ENCODE measurements around the gene LRPAP1. TPM values are rescaled to one million over a fixed set of nuclear protein-coding genes. Genes with fewer than 3 reads are reported as not detected.
"Not testable (repeated sequence)": the region's sequence is repeated elsewhere in the genome, so short reads cannot be mapped to it uniquely, and the experiment has no call there.

Gene LRPAP1
- total RNA-seq, 6 experiments from 2014 or later = 130 to 175 (median 161) TPM

DNA sequence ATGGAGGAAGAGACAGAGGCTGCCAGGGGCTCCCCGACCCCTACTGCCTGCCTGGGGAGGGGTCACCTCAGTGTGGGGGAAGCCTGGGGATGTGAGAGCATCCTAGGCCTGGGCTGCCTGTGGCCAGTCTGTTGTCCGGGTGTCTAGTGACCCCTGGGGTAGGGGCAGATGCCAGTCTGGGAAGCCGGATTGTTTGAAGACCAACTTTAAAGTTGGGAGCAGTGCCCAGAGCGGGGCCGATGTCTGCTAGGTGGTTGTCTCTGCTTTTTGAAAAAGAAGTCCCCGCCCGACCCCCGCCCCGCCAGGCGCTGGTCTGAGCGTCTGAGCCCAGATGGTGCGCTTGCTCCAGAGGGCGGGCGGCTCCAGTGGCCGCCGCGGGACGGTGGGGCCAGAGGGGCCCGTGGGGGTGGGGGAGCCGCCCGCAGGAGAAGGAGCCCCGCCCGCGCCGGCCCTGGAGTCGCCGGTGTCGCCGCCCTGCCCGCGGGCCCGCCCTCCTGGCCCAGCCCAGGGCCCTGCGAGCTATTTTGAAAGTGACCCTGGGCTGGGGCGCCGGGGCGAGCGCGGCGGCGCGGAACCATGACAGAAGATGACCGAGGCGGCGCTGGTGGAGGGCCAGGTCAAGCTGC lies 69.3 kb downstream of the LRPAP1 start, which contains the start of gene DOK7:
TSS of gene DOK7 (plus strand) at position 517 of the 626 bp plus-strand sequence. CDS start at position 587, 70 bp downstream.
- H3K9me3 Mint-ChIP-seq = no peaks in the 10 kb centered on the region
- no peak for DNase-seq
- peaks cover 30% of the 10 kb centered on the region for H3K27me3 Mint-ChIP-seq (ENCODE audit: insufficient read depth)
- H3K4me1 Mint-ChIP-seq (ENCODE audit: low read depth) = no peaks in the 10 kb centered on the region
- no peak within 1 kb of the TSS for H3K27ac Mint-ChIP-seq
- no peaks in the 10 kb centered on the region for H3K36me3 Mint-ChIP-seq (ENCODE audit: low read depth)
- no peak within 1 kb of the TSS for H3K4me3 Mint-ChIP-seq
- TF ChIP-seq, protein P1, sequence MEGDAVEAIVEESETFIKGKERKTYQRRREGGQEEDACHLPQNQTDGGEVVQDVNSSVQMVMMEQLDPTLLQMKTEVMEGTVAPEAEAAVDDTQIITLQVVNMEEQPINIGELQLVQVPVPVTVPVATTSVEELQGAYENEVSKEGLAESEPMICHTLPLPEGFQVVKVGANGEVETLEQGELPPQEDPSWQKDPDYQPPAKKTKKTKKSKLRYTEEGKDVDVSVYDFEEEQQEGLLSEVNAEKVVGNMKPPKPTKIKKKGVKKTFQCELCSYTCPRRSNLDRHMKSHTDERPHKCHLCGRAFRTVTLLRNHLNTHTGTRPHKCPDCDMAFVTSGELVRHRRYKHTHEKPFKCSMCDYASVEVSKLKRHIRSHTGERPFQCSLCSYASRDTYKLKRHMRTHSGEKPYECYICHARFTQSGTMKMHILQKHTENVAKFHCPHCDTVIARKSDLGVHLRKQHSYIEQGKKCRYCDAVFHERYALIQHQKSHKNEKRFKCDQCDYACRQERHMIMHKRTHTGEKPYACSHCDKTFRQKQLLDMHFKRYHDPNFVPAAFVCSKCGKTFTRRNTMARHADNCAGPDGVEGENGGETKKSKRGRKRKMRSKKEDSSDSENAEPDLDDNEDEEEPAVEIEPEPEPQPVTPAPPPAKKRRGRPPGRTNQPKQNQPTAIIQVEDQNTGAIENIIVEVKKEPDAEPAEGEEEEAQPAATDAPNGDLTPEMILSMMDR (IDR thresholded peaks at IDR 0.05) = no peak

DNA sequence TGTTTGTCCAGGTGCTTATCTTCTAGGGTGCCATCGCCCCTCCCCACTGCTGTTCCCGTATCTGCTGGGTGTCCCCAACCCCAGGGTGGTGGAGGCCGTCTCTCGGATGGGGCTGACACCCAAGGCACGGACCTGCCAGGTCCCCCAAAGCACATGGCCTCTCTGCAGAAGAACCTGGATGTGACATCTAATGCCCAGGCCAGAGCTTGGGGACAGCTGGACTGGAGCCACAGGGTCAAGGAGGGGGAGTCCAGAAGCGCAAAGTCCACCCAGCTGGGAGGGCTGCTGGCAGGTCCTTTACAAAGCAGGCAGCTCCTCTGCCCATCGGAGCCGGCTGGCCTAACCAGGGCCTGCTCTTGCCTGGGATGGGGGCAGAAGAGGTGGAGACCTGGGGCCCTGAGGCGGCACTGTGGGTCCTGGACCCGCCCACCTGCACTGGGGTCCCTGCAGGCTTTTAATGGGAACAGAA lies 69.9 kb downstream of the LRPAP1 start:
- Mint-ChIP-seq H3K27ac (no peak overlapping the region), H3K9me3 (no peaks in the 10 kb centered on the region), H3K36me3 (ENCODE audit: low read depth) (no peaks in the 10 kb centered on the region), H3K4me3 (no peak overlapping the region), H3K27me3 (ENCODE audit: insufficient read depth) (peaks cover 31% of the 10 kb centered on the region), H3K4me1 (ENCODE audit: low read depth) (no peaks in the 10 kb centered on the region)
- TF ChIP-seq, protein P1 (IDR thresholded peaks at IDR 0.05) = no peak
- no peak for DNase-seq

DNA sequence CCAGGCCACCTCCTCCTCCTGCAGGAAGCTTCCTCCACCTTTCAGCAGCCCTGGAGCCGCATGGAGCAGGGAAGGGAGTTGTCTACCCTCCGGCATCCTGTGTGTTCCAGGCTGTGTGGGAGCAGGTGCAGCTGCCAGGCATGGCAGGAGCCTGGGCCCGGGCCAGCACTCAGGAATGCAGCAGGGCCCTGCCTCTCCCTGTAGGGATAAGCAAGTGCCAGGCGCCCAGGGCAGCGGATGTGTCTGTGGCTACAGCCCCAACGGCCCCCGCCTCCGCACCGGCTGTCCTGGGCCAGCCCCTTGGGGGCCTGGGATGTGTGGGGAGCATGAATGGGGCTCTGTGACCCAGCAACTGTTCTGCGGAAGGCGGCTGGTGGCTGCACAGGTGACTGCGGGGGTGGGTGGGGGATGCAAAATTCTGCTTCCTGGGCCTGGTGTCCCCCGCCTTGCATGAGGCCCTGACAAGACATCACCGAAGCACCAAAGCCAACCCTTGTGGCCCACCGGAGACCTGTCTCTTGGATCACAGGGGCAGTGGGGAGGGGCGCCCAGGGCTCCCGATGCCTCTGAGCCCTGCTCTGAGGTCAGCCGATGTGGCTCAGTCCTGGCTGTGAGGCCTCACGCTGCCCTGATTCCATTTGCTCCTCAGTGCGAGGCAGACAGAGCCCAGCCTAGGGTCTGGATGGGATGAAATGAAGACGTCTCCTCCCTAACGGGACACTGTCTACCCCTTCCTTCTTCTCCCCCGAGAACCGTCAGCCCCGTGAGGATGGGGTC lies 70.5 kb downstream of the LRPAP1 start:
- Mint-ChIP-seq H3K4me3 (no peak overlapping the region), H3K4me1 (ENCODE audit: low read depth) (no peaks in the 10 kb centered on the region), H3K27me3 (ENCODE audit: insufficient read depth) (peaks cover 31% of the 10 kb centered on the region), H3K9me3 (peaks cover 6% of the 10 kb centered on the region), H3K36me3 (ENCODE audit: low read depth) (0 out of 2 replicates have a peak, but pooled peaks cover 3% of the 10 kb centered on the region), H3K27ac (no peak overlapping the region)
- DNase-seq = no peak
- TF ChIP-seq, protein P1 (IDR thresholded peaks at IDR 0.05) = no peak

GRCh38 chr4:3460926-3461325 lies 71.3 kb downstream of the LRPAP1 start:
- DNase-seq = no peak
- Mint-ChIP-seq H3K4me1 (ENCODE audit: low read depth) (no peaks in the 10 kb centered on the region), H3K9me3 (peaks cover 14% of the 10 kb centered on the region), H3K27me3 (ENCODE audit: insufficient read depth) (peaks cover 33% of the 10 kb centered on the region), H3K36me3 (ENCODE audit: low read depth) (0 out of 2 replicates have a peak, but pooled peaks cover 5% of the 10 kb centered on the region), H3K27ac (no peak overlapping the region), H3K4me3 (no peak overlapping the region)
- TF ChIP-seq, protein P1 (IDR thresholded peaks at IDR 0.05) = no peak

DNA sequence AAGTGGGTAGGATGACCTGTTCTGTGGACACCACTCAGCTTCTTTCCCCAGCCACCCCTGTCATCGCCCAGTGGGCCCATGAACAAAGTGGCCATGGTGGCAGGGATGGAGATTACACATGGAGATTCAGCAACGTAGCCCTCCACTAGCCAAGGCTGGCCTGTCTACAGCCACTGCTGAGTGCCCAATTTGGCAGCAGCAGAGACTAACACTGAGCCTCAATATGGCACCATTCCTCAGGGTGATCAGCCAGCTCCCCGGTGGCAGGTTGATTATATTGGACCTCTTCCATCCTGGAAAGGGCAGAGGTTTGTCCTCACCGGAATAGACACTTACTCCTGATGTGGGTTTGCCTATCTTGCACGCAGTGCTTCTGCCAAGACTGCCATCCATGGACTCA lies 73.1 kb downstream of the LRPAP1 start:
- Mint-ChIP-seq H3K27me3 (ENCODE audit: insufficient read depth) (peaks cover 33% of the 10 kb centered on the region), H3K36me3 (ENCODE audit: low read depth) (peaks cover 20% of the 10 kb centered on the region)
- H3K4me1 Mint-ChIP-seq (ENCODE audit: low read depth) = not testable (repeated sequence)

DNA sequence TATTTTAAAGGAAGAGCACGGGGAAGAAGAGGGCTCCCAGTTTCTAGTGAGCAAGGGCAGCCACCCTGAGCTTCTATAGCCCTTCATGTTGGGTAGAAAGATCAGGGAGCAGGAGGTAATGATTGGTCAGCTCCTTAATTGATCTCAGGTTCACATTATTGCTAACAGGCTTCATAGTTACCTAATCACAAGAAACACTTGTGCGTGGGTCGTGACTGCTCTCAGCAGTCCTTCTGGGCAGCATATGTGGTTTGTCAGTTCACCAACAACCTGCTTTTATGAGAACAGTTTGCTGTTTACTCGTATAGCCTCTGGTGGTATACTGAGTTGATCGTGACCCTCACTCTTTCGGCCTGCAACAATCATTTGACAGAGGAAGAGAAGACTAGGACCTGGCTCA lies 73.9 kb downstream of the LRPAP1 start:
- H3K36me3 Mint-ChIP-seq (ENCODE audit: low read depth) = peaks cover 20% of the 10 kb centered on the region

More for the DNA sequence above, 73.1 kb downstream of the LRPAP1 start:
- H3K27ac Mint-ChIP-seq, DNase-seq, H3K4me3 Mint-ChIP-seq: not testable (repeated sequence)
- H3K9me3 Mint-ChIP-seq = peaks cover 29% of the 10 kb centered on the region

GRCh38 chr4:3455596-3455995 lies 76.6 kb downstream of the LRPAP1 start:
- H3K4me3 Mint-ChIP-seq, DNase-seq, H3K27ac Mint-ChIP-seq: not testable (repeated sequence)
- Mint-ChIP-seq H3K36me3 (ENCODE audit: low read depth) (peaks cover 20% of the 10 kb centered on the region), H3K9me3 (peaks cover 29% of the 10 kb centered on the region), H3K27me3 (ENCODE audit: insufficient read depth) (peaks cover 25% of the 10 kb centered on the region), H3K4me1 (ENCODE audit: low read depth) (peaks cover 13% of the 10 kb centered on the region)

More for the DNA sequence above, 73.9 kb downstream of the LRPAP1 start:
- DNase-seq = no peak
- Mint-ChIP-seq H3K4me3 (no peak overlapping the region), H3K27me3 (ENCODE audit: insufficient read depth) (peaks cover 33% of the 10 kb centered on the region), H3K4me1 (ENCODE audit: low read depth) (no peaks in the 10 kb centered on the region), H3K27ac (no peak overlapping the region), H3K9me3 (peaks cover 29% of the 10 kb centered on the region)
- TF ChIP-seq, protein P1 (IDR thresholded peaks at IDR 0.05) = no peak

Measured in HFFc6 (cell line).